GM23248 (cell line): ENCODE measurements around the gene MYO18B. TPM values are rescaled to one million over a fixed set of nuclear protein-coding genes. Genes with fewer than 3 reads are reported as not detected.

Experiments used
- DNase-seq: peaks from one replicate; pipeline ENCODE4 v3.0.0-alpha.2; 2015
- H2AFZ ChIP-seq: fragments of 200-600 bp; sonication (generic); 2 replicates; pipeline ENCODE4 v1.6.1; 2016; ENCODE audit warnings: antibody characterized with exemption
- H3F3A ChIP-seq: fragments of 200-600 bp; sonication (generic); 2 replicates; pipeline ENCODE4 v1.6.1; 2016; ENCODE audit warnings: mild to moderate bottlenecking, antibody characterized with exemption, mixed run types; ENCODE audit not compliant: insufficient read depth
- H3K27ac ChIP-seq: fragments of 200-600 bp; sonication (generic); 2 replicates; pipeline ENCODE4 v1.5.1; 2016; ENCODE audit warnings: mild to moderate bottlenecking
- H3K27me3 ChIP-seq: fragments of 200-600 bp; sonication (generic); replicated peaks from 2 replicates; pipeline ENCODE4 v1.6.1; 2016; ENCODE audit warnings: mild to moderate bottlenecking; ENCODE audit not compliant: insufficient read depth
- H3K36me3 ChIP-seq: fragments of 200-600 bp; sonication (generic); 2 replicates; pipeline ENCODE4 v1.6.1; 2016; ENCODE audit warnings: low read depth, mild to moderate bottlenecking
- H3K4me1 ChIP-seq: fragments of 200-600 bp; sonication (generic); 2 replicates; pipeline ENCODE4 v1.6.1; 2016; ENCODE audit warnings: mild to moderate bottlenecking; ENCODE audit not compliant: insufficient read depth
- H3K4me2 ChIP-seq: fragments of 200-600 bp; sonication (generic); one replicate; pipeline ENCODE4 v1.6.1; 2016; ENCODE audit warnings: mild to moderate bottlenecking; ENCODE audit not compliant: unreplicated experiment
- H3K4me3 ChIP-seq: fragments of 200-600 bp; sonication (generic); 2 replicates; pipeline ENCODE4 v1.5.1; 2016; ENCODE audit warnings: mild to moderate bottlenecking
- H3K79me2 ChIP-seq: fragments of 200-600 bp; sonication (generic); 2 replicates; pipeline ENCODE4 v1.6.1; 2016; ENCODE audit warnings: mild to moderate bottlenecking; ENCODE audit not compliant: insufficient read depth
- H3K9ac ChIP-seq: fragments of 200-600 bp; sonication (generic); 2 replicates; pipeline ENCODE4 v1.6.1; 2016; ENCODE audit warnings: mild to moderate bottlenecking
- H3K9me2 ChIP-seq: fragments of 200-600 bp; sonication (generic); 2 replicates; pipeline ENCODE4 v1.6.1; 2016; ENCODE audit warnings: mixed run types, mild to moderate bottlenecking, moderate library complexity; ENCODE audit not compliant: insufficient read depth
- H3K9me3 ChIP-seq: fragments of 200-600 bp; sonication (generic); one replicate; pipeline ENCODE4 v1.6.1; 2017; ENCODE audit warnings: low read depth
- H4K20me1 ChIP-seq: fragments of 200-600 bp; sonication (generic); 2 replicates; pipeline ENCODE4 v1.6.0; 2016; ENCODE audit not compliant: insufficient read depth
- EZH2 ChIP-seq: fragments of 200-600 bp; sonication (generic); IDR thresholded peaks from 2 replicates; pipeline ENCODE4 v1.6.1; 2018; ENCODE audit warnings: antibody characterized with exemption, mild to moderate bottlenecking; ENCODE audit not compliant: insufficient read depth, poor library complexity, severe bottlenecking
- EZH2phosphoT487 ChIP-seq: fragments of 200-600 bp; sonication (generic); IDR thresholded peaks from 2 replicates; pipeline ENCODE4 v1.6.1; 2018; ENCODE audit warnings: antibody characterized with exemption, moderate library complexity, mild to moderate bottlenecking, low read depth; ENCODE audit not compliant: insufficient read depth
- WGBS, 2 experiments: methylation state at CpG; one replicate each; pipeline ENCODE4 v1.1.6; 2015 to 2017; ENCODE audit warnings: low lambda C conversion rate in 2 of 2, low coverage in 1 of 2; ENCODE audit errors: missing lambda C conversion rate in 2 of 2; 5-methylcytosine and 5-hydroxymethylcytosine counted together
- in situ Hi-C: fragments of 300-500 bp; cut with MboI; formaldehyde crosslinking; loops from 2 replicates; pipeline ENCODE4 v1.15.0; 2020
- polyA plus RNA-seq: library from polyadenylated mRNA; unstranded; fragments of >200 nt; fragmentation: Nextera tagmentation; extraction: Ambion mirVana; gene quantifications from 2 replicates; pipeline ENCODE4 v1.2.1, GENCODE V29; 2016
- total RNA-seq: library from RNA; depleted of rRNA; stranded (reverse); fragments of >200 nt; shearing (Covaris generic); gene quantifications from 2 replicates; pipeline ENCODE4 v1.2.3, GENCODE V29; 2014

Gene MYO18B
- total and polyA plus RNA-seq, 2 experiments from 2014 or later: not detected

- in situ Hi-C loops: no loop called here
- no peak overlapping the region for H3K4me3 ChIP-seq
- no peak overlapping the region for H3K9ac ChIP-seq
- H3K9me3 ChIP-seq: no peaks in the 10 kb centered on the region
- no peak overlapping the region for H3K4me2 ChIP-seq
- H3K4me1 ChIP-seq: no peaks in the 10 kb centered on the region
- no peaks in the 10 kb centered on the region for H3K79me2 ChIP-seq
- DNase-seq: no peak
- no peaks in the 10 kb centered on the region for H3F3A ChIP-seq
- H3K27me3 ChIP-seq: no peaks in the 10 kb centered on the region
- H3K27ac ChIP-seq: no peak overlapping the region
- H2AFZ ChIP-seq: no peak overlapping the region
- no peaks in the 10 kb centered on the region for H4K20me1 ChIP-seq
- H3K36me3 ChIP-seq: no peaks in the 10 kb centered on the region
- WGBS, 2 experiments: 41 to 43% methylated on average over 11 of the region's 11 CpGs
- no peak for TF ChIP-seq EZH2
- no peak for TF ChIP-seq EZH2phosphoT487
- no peaks in the 10 kb centered on the region for H3K9me2 ChIP-seq
These were observed 132.3 kb downstream of the MYO18B start for GRCh38 chr22:25874327-25874726.

GRCh38 chr22:25875461-25875860 is 133.5 kb downstream of the MYO18B start:
- H2AFZ ChIP-seq: no peak overlapping the region
- no peaks in the 10 kb centered on the region for H4K20me1 ChIP-seq
- no peaks in the 10 kb centered on the region for H3K27me3 ChIP-seq
- 10 to 38% methylated on average over 2 of the region's 2 CpGs for WGBS, 2 experiments
- in situ Hi-C loops: no loop called here
- H3K36me3 ChIP-seq: no peaks in the 10 kb centered on the region
- TF ChIP-seq EZH2: no peak
- no peak for TF ChIP-seq EZH2phosphoT487
- H3K9ac ChIP-seq: no peak overlapping the region
- no peak overlapping the region for H3K4me3 ChIP-seq
- H3K9me2 ChIP-seq: no peaks in the 10 kb centered on the region
- H3K9me3 ChIP-seq: no peaks in the 10 kb centered on the region
- H3K4me1 ChIP-seq: no peaks in the 10 kb centered on the region
- no peak overlapping the region for H3K27ac ChIP-seq
- DNase-seq: no peak
- no peaks in the 10 kb centered on the region for H3F3A ChIP-seq
- no peak overlapping the region for H3K4me2 ChIP-seq
- no peaks in the 10 kb centered on the region for H3K79me2 ChIP-seq

- Histone ChIP-seq H3K4me1 (no peaks in the 10 kb centered on the region), H3K4me2 (no peak overlapping the region), H3K27ac (no peak overlapping the region), H2AFZ (no peak overlapping the region), H3K36me3 (no peaks in the 10 kb centered on the region), H3K9ac (no peak overlapping the region), H3K79me2 (no peaks in the 10 kb centered on the region), H4K20me1 (no peaks in the 10 kb centered on the region), H3K4me3 (no peak overlapping the region), H3K9me2 (no peaks in the 10 kb centered on the region), H3F3A (no peaks in the 10 kb centered on the region), H3K9me3 (no peaks in the 10 kb centered on the region), H3K27me3 (no peaks in the 10 kb centered on the region)
- 33 to 42% methylated on average over 4 of the region's 4 CpGs for WGBS, 2 experiments
- no peak for TF ChIP-seq EZH2phosphoT487
- TF ChIP-seq EZH2: no peak
- in situ Hi-C loops: no loop called here
- no peak for DNase-seq
These were observed 134.9 kb downstream of the MYO18B start for GRCh38 chr22:25876871-25877270.

- no peak for DNase-seq
These were observed 136.9 kb downstream of the MYO18B start for GRCh38 chr22:25878933-25879332.

GRCh38 chr22:25880524-25880923 is 138.5 kb downstream of the MYO18B start:
- TF ChIP-seq EZH2: no peak
- no peak for TF ChIP-seq EZH2phosphoT487
- Histone ChIP-seq H4K20me1 (no peaks in the 10 kb centered on the region), H3K36me3 (no peaks in the 10 kb centered on the region), H3K4me2 (no peak overlapping the region), H2AFZ (no peak overlapping the region), H3K4me1 (no peaks in the 10 kb centered on the region), H3K9ac (no peak overlapping the region), H3K9me2 (no peaks in the 10 kb centered on the region), H3K27ac (no peak overlapping the region), H3F3A (no peaks in the 10 kb centered on the region), H3K4me3 (no peak overlapping the region), H3K9me3 (no peaks in the 10 kb centered on the region), H3K27me3 (no peaks in the 10 kb centered on the region), H3K79me2 (no peaks in the 10 kb centered on the region)
- no peak for DNase-seq
- 20 to 25% methylated on average over 2 of the region's 2 CpGs for WGBS, 2 experiments
- in situ Hi-C loops: no loop called here

More at GRCh38 chr22:25878933-25879332, 136.9 kb downstream of the MYO18B start:
- Histone ChIP-seq H3K9me3 (no peaks in the 10 kb centered on the region), H3K4me2 (no peak overlapping the region), H3F3A (no peaks in the 10 kb centered on the region), H3K4me3 (no peak overlapping the region), H3K9me2 (no peaks in the 10 kb centered on the region), H3K27ac (no peak overlapping the region), H2AFZ (no peak overlapping the region), H3K79me2 (no peaks in the 10 kb centered on the region), H3K36me3 (no peaks in the 10 kb centered on the region), H3K9ac (no peak overlapping the region), H4K20me1 (no peaks in the 10 kb centered on the region), H3K27me3 (no peaks in the 10 kb centered on the region), H3K4me1 (no peaks in the 10 kb centered on the region)
- TF ChIP-seq EZH2phosphoT487 (no peak), EZH2 (no peak)
- in situ Hi-C loops: no loop called here
- 8 to 14% methylated on average over 3 of the region's 3 CpGs for WGBS, 2 experiments
